Fibroblast of the conjunctiva (primary cell): ENCODE data around the gene EPHA8.

ENCODE experiments used
- DNase-seq: peaks from one replicate; pipeline ENCODE4 v3.0.0-alpha.2; 2010; ENCODE audit warnings: low read depth

The EPHA8 gene

DNA sequence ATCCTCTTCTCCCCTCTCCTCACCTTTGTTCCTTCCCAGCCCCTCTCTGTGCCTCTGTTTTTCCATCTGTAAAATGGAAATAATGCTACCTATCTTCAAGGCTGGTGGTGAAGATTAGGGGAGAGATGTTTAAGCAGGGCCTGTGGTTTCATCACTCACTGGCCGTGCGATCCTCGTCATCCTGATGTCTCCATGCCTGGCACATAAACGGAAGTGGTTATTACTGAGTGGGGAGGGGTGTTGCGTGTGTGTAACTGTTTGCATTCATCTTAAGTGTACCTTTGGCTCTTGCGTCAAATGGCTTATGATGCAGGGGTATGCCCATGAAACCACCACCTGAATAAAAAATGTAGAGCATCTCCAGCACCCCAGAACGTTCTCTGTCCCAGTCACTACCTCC is 56.0 kb downstream of the EPHA8 start:
- no peak for DNase-seq

DNA sequence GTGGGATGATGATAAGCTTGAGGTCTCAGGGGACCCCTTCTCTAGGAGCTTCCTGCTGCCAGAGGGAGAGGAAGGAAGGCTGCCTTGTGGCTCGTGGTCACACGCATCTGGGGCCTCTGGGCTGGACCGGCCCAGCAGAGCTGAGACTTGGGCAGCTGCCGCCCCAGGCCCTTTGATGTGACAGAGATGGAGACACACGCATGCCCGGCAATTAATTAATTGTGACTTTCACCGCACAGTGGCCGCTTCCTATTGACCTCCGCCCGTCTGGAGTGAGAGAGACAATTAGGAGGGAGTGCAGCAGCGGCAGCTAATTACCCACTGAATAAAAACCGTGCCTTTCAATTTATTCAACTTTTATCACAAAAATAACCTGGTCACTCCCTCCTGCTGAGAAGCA is 56.5 kb downstream of the EPHA8 start:
- DNase-seq, result no peak

DNA sequence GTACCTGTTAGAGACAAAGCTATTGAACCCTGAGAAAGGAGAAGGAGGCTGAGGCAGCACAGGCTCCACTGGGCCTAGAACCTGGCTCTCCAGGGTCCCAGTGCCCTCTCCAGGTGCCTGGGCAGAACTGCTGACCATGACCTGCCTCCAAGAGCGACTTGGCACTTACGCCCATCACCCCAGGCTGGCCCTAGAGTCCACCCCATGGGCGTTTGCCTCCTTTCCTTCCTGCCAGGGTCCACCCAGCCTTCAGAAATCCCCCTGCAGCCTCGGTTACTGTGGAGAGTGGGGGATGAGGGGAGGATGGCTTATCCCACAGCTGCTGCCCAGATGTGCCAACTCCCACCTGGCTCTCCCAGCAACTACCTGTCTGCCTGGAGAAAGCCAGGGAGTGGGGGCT is 58.5 kb downstream of the EPHA8 start:
- no peak for DNase-seq

DNA sequence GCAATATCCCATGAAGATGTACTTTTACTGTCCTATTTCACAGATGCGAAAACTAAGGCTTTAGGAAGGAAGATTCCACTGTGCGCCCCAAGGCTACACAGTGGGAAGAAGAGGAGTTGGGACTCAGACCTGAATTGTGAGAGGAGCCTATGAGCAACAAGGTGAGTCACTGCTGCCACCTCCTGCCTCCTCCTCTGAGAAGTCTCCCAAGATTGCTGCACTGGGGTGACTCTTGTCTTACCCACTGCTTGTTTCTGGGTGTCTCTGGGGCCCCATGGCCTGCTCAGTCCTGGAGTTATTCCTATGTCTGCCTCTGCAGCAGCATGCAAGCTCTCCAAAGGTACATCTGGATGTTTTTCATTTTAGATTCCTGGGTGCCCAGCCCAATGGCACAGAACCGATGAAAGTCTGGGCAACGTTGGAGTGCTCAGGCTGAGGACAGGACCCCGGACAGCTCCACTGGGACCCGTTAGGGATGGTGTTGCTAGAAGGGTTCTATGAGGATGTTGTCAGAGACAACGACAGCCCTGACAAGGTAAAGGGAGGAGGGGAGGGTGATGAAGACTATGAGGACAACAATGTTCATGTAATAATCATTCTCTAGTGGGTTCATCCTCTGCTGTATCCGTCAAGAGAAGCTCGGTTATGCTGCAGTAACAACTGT is 62.1 kb downstream of the EPHA8 start:
- no peak for DNase-seq

DNA sequence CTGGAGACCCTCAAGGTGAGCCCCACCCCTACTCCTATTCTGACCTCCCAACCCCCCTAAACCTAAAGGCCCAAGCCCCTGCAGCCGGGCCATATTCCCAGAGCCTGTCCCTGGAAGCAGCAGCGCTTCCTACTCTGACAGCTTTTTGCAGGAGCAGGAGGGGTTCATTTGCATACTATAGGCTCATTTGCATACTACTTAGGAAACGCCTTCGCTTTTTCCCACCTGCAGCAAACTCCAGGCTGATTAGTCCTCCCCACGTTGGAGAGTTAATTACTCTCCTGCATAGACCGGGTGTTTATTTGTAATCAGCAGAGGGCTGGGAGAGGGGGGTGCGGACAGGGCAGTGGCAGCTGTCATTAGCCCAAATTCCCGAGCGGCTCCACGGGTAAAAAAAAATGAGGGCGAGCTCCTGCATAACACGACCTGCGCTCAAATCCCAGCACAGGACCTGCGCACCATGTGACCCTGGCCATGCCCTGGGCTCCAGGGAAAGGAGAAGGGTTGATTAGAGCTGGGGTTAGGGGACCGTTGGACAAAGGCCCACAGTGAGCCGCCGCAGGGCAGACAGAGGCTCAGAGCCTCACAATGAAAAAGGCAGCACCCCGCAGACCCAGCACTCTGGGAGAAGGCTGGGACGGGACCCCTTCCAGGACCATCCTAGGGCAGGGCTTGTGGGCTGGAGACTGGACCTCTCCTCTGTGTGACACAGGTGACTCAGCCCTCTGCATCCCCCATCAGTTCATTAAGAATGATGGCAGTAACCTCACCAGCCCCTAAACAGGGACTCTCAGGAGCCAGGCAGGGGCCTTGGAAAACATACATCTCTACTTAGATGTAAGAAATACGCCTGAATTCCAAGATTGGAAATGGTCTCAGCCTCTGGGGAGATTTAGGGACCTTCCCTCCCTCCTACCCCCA is 63.2 kb downstream of the EPHA8 start:
- DNase-seq, result no peak

DNA sequence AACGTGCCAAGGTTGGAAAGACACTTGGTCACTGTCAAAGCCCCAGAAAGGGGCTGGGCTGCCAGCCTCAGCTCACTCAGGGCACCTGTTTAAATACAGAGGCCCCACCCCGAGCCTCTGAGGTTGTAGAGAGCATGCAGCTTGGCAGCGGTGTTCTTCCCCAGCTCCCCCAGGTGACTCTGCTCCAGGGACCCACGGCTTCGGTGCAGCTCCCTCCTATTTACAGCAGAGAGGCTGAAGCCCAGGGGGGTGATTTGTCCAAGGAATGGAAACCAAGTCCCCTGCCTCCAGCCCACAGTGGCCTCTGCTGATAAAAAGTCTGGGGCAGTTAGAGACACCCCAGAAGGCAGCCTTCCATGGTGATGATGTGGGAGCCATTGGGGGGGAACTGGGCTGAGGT is 64.0 kb downstream of the EPHA8 start:
- DNase-seq, result no peak

DNA sequence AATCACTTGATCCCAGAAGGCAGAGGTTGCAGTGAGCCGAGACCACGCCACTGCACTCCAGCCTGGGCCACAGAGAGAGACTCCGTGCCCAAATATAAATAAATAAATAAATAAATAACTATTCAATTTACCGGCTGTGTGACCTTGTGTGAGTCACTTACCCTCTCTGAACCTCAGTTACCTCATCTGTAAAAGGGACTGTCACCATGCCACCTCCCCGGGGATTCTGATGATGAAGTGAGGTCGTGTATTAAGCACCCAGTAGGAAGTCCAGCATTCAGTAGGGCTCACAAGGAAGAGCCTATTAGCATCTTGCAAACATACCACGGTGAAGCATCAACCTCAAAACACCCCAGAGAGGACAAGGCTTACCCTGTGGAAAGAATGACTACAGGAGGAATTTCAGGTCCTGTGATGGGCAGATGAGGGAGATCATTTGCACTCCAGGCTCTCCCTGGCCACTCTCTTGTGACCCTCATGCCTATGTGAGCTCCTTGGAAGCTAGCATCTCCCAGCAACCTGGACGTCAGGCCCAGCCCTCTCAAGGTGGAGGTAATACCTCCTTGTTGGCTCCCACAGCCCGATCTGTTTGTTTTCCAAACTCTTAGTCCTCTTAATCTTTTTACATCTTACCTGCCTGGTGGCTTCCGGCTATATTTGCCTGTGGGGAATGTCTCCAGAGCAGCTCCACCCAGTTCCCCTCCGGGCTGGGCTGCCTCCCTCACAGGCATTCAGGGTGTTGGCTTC is 65.6 kb downstream of the EPHA8 start:
- no peak for DNase-seq

DNA sequence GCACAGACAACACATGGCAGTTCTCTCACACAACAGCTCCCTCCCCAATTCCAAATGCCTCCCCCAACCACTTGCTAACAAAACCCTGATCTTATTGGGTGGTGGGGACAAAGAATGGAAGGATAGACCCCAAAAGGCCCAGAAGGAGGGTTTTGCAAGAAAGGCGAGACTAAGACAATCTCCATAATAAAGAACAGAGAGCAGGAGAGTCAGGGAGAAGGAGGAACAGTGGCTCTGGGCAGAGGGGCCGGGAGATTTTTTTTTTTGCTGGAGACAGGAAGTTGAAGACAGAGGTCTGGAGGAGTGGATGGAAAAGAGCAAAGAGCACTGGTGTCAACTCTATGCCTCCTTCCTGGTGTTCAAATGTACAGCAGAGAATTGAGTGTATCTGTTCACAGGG is 66.6 kb downstream of the EPHA8 start:
- no peak for DNase-seq

DNA sequence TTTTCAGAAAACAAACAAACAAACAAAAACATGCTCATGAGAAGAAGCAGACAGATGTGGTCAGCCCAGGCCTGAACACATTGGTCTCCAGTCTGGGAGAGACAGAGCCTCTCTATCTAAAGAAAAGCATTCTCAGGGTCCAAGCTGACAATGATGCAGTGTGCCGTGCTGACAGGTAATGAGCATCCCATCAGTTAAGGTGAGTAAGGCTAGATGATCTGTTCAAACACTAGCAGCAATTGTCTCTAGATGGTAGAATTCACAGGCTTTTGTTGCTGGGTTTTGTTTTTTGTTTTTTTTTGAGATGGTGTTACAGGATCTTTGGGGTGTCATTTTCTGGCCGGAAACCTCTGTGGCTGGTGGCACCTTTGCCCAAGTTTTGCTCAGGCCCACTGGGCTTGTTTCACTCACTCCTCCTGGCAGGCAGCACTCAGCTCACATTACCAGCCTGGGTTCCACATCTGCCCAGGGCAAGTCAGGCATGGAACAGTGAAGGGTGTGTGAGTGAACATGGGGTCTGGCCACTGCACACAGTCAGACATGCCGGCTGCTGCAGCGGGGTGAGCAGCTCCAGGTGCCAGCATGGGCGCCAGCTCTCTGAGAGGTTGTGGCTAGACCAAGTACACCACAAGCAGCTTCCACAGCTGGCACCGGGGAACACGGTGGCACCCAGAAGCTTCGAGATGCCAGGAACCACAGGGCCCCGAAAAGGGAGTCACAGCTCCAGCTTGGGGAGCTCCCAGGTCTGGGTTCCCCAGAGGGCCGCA is 70.6 kb downstream of the EPHA8 start:
- no peak for DNase-seq

DNA sequence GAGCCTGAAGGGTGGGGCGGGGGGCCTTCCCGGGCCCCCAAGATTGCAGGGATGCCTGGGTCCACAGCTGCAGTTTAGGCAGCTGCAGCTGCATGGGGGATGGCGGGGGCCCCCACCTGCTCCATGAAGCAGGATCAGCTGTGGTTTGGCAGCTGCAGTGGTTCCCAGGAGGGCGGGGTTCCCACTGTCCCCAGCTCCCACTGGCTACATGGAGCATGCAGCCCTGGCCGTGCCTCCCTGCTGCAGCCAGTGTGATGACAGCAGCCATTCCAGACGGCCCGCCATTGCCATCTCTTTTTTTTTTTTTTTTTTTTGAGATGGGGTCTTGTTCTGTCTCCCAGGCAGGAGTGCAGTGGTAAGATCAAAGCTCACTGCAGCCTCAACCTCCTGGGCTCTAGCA is 72.1 kb downstream of the EPHA8 start:
- no peak for DNase-seq

DNA sequence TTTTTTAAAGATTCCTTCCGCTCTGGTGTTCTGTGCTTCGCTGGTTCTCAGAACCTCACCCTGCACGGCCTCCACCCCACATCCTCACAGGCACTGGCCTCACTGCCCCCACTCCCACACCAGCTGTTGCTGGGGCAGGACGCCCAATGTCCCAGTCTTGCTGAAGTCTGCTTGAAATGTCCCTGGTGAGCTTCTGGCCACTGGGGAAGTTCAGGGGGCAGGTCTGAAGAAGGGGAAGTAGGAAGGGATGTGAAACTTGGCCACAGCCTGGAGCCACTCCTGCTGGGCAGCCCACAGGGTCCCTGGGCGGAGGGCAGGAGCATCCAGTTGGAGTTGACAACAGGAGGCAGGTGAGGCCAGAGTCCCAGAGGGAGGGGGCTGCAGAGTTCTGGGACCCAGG is 73.1 kb downstream of the EPHA8 start, which contains the start of gene C1QA:
C1QA (plus strand) TSS at position 276 of the 400 bp plus-strand sequence. CDS start 989 bp downstream, outside the sequence.
- DNase-seq, result no peak

DNA sequence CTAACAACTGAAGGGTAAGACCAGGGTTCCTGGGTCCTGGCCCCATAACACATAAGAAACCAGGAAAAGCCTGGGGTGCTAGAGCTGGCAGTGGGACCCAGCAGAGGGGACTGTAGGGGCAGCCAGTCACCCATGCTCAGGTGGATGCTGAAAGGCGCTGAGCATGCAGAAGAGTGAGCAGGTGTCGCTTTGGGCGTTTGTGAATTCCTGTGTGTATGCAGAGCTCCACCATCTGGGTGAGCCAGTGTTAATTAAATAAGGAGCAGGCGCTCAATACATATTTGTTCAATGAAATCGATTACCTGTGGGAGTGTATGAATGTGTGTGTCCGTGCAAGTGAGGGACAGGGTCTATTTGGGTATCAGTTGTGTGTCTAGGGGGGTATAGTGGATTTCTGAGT is 73.6 kb downstream of the EPHA8 start:
- DNase-seq, result no peak

DNA sequence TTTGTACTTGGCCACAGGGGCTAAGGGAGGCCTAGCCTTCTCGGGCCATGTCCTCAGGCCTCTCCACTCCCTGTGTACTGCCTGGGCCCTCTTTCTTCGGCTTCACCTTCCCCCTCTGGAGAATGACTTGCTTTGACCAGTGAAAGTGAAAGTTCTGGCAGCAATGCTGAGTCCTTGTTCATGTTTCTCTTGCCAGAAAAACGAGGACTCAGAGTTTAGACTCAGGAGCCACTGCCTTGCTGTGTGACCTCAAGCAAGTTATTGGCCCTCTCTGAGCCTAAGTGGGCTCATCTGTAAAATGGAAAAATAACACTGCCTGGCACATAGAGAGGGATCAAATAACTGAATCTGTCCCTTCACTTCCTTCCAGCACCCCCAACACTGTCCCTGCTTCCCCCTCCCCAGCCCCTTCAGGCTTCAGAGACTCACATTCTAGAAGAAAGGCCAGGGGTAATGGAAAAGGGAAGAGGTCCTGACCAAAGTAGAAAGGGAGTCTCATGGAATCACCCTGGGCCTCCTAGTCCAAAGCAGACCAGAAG is 74.7 kb downstream of the EPHA8 start:
- no peak for DNase-seq

DNA sequence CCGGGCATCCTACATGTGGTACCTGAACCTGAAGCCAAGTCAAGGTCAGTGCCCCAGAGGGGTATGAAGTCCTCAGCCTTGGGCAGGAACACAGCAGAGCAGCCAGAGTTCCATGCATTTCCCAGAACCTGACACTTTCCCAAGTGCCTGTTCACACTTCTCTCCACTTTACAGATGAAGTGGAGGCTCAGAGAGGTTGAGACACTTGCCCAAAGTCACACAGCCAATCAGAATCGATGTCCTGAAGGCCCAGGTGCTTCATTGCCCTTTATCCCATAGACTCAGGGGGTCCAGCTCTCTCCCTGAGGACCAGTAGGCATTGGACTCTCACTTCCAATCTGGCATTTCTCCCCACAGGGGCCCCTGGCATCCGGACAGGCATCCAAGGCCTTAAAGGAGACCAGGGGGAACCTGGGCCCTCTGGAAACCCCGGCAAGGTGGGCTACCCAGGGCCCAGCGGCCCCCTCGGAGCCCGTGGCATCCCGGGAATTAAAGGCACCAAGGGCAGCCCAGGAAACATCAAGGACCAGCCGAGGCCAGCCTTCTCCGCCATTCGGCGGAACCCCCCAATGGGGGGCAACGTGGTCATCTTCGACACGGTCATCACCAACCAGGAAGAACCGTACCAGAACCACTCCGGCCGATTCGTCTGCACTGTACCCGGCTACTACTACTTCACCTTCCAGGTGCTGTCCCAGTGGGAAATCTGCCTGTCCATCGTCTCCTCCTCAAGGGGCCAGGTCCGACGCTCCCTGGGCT is 75.4 kb downstream of the EPHA8 start:
- DNase-seq, result no peak

DNA sequence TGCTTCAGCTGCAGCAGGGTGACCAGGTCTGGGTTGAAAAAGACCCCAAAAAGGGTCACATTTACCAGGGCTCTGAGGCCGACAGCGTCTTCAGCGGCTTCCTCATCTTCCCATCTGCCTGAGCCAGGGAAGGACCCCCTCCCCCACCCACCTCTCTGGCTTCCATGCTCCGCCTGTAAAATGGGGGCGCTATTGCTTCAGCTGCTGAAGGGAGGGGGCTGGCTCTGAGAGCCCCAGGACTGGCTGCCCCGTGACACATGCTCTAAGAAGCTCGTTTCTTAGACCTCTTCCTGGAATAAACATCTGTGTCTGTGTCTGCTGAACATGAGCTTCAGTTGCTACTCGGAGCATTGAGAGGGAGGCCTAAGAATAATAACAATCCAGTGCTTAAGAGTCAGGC is 76.0 kb downstream of the EPHA8 start:
- DNase-seq, result no peak

DNA sequence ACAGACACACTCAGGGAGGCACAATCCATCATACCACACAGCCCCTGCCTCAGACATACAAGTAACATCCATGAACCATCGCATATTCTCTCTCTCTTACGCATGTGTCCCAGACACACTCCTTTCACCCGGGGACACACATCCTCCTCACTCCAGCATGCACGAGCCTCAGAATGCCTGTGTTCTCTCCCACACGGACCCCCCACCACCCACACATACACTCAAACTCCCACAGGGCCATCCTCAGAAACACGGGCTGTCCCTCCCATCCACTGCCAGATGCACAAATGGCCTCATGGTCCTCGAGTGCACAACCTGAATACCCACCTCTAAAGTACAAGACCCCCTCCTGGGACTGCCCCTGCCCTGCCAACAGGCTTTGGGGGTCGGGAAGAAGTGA is 78.0 kb downstream of the EPHA8 start:
- no peak for DNase-seq

DNA sequence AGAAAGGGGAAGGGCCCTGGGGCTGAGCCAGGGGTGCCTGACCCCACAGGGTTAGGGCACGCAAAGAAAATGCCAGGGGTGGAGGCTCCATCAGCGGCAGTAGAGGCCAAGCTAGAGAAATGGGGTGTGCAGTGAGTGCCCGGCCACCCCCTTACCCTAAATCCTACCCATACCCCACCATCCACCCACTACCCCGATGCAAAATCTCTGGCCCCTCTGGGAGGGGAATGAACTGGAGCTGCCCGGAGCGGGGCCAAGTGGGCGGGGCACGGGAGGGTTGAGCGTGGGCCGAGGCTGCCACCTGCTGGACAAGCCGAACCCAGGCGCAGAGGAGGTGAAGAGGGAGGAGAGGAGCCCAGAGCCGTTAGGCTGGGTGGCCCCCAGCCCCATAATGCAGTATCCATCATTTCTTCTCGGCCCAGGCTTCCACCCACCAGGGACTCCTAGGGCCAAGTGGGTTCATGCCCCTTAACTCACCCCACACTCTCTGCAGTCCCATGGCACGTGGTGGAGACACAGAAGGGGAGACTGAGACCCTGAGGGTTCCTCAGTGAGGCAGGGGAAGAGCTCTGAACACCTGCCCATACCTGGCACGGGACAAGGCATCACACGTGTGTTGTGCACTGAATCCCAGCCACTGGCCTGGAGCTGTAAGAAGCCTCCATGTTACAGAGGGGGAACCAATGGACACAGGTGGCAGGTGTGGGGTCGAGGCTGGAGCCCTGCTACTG is 78.8 kb downstream of the EPHA8 start:
- no peak for DNase-seq

DNA sequence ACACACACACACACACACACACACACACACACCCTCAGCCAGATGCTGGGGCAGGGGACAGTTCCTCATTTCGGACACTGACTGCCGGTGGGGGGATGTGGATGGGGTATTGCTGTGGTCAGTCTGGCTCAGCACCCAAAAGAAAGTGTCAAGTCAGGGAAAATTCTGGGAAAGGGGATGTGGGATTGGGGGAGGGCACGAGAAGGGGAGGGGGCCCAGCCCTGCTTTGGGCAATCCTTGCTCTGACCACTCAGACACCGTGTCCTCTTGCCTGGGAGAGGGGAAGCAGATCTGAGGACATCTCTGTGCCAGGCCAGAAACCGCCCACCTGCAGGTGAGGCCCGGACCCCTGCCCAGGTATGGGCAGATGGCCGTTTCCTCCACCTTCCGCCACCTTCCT is 80.1 kb downstream of the EPHA8 start, which contains the start of gene C1QC:
C1QC (plus strand) TSS at position 253 of the 400 bp plus-strand sequence. CDS start 391 bp downstream, outside the sequence.
- no peak for DNase-seq

DNA sequence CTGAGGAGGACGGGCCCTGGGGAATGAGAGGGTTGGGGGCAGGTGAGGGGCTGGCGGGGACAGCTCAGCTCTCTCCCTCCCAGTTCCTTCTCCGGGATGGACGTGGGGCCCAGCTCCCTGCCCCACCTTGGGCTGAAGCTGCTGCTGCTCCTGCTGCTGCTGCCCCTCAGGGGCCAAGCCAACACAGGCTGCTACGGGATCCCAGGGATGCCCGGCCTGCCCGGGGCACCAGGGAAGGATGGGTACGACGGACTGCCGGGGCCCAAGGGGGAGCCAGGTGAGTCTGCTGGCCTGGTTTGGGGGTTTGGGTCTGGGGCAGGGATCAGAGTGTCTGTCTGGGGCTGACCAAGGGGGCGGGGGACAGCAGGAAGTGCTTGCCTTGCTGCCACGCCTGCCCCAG is 80.6 kb downstream of the EPHA8 start:
- DNase-seq, result no peak

DNA sequence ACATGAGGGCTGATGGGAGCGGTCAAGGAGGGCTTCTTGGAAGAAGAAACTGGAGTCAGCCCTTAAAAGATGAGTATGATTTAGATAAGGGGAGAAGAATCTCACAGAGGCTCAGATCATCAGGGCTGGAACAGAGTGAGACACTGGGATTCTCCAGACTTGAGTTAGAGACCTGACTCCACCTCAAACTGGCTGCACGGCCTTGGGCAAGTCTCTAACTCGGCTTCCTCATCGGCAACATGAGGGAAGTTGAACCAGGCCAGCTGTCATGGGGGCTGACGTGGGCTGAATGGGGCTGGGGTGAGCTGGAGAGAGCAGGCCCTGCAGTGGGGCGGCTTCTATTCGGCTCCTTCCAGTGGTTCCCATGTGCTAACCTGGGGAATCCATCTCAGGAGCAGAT is 82.6 kb downstream of the EPHA8 start:
- DNase-seq, result no peak
